22Rv1 (cell line): ENCODE data around the gene NBL1.

Experiments
- H3K27ac ChIP-seq: fragments of 450-650 bp; 2 replicates; pipeline ENCODE4 v1.5.1; 2017
- ZFX ChIP-seq: fragments of 450-650 bp; IDR thresholded peaks from 2 replicates; pipeline ENCODE4 v1.6.1; 2017; ENCODE audit warnings: antibody characterized with exemption, borderline replicate concordance
- TF ChIP-seq, protein P1 (sequence below): fragments of 450-650 bp; IDR thresholded peaks from 2 replicates; pipeline ENCODE4 v1.5.1; 2017; ENCODE audit warnings: mild to moderate bottlenecking

The NBL1 gene

DNA sequence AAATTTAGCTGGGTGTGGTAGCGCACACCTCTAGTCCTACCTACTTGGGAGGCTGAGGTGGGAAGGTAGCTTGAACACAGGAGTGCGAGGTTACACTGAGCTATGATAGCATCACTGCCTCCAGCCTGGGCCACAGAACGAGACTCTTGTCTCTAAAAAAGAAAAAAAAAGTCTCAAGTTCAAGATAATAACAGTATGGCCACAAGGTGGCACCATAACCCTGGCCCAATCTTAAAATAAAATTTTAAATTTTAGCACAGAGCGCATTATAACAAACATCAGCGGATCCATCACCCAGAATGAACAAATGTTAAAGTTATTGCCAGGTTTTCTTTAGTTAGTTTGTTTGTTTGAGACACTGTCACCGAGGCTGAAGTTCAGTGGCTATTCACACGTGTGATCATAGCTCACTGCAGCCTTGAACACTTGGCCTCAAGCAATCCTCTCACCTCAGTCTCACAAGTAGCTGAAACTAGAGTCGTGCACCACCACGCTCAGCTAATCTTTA, 17.7 kb downstream of the NBL1 start:
- no peak overlapping the region for H3K27ac ChIP-seq
- TF ChIP-seq, protein P1, sequence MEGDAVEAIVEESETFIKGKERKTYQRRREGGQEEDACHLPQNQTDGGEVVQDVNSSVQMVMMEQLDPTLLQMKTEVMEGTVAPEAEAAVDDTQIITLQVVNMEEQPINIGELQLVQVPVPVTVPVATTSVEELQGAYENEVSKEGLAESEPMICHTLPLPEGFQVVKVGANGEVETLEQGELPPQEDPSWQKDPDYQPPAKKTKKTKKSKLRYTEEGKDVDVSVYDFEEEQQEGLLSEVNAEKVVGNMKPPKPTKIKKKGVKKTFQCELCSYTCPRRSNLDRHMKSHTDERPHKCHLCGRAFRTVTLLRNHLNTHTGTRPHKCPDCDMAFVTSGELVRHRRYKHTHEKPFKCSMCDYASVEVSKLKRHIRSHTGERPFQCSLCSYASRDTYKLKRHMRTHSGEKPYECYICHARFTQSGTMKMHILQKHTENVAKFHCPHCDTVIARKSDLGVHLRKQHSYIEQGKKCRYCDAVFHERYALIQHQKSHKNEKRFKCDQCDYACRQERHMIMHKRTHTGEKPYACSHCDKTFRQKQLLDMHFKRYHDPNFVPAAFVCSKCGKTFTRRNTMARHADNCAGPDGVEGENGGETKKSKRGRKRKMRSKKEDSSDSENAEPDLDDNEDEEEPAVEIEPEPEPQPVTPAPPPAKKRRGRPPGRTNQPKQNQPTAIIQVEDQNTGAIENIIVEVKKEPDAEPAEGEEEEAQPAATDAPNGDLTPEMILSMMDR, result peak; percentile 93
- no peak for TF ChIP-seq ZFX

DNA sequence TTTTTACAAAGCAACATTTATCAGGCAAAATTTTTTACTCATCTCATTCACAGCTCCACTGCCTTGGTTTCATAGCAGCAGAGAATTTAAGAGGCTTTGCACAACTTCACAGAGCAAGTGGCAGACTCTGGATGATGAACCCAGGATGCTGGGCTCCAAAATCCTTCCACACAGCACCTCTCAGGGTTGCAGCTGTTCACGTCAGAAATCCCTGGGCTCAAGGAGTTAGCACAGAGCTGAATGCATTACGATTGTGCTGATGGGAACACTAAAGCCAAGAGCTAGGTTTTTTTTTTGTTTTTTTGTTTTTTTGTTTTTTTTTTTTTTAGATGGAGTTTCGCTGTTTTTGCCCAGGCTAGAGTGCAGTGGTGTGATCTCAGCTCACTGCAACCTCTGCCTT, 18.2 kb downstream of the NBL1 start:
- H3K27ac ChIP-seq, result no peak overlapping the region
- TF ChIP-seq, protein P1, result no peak
- TF ChIP-seq ZFX, result no peak

DNA sequence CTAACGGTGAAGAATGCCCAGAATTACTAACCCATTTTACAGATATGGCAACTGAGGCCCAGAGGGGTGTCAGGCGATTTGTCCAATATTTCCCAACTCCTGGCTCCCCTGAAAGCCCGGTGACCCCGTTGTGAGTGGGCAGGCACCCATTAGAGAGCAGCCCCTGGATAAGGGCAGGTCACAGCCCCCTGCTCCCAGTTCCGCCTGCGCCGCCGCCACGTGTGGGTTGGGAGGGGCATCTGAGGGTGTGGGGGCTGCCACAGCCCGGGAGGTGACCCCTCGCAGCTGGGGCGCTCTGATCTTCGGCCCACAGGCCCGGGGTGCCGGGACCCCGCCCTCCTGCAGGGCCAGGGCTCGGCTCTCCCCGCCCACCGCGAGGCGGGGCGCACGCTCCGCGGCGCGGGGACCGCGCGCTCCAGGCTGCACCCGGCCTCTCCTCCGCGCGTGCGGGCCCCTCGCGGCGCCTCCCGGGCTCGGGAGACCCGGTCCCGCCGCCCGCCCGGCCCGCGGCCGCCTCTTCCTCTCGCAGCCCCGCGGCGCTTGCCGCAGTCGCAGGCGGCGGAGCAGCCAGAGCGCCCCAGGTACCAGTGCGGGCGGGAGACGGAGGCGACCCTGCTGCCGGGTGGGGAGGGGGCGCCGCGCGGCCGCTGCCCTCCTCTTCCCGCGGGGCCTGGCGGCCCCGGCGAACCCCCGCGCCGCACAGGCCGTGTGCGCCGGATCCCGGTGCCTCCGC, 20.5 kb downstream of the NBL1 start, which contains the start of gene HTR6:
TSS of gene HTR6 (plus strand) at position 423 of the 733 bp plus-strand sequence. CDS start 879 bp downstream, outside the sequence.
- TF ChIP-seq, protein P1, result no peak
- TF ChIP-seq ZFX, result no peak
- H3K27ac ChIP-seq, result no peak within 1 kb of the TSS

DNA sequence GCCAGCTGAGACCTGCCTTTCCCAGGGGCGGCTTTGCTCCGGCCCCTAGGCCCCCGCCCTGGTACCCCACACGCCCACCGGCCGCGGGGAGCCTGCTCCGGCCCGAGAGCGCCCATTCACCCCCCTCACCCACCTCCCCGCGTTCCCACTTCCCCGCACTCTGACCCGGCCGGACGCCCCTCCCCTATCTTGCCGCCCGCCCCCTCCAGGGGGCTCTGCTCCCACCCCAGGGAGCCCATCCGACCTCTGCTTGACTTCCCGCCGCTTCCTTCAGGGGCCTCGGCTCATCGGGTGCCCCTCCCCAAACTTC, 21.0 kb downstream of the NBL1 start:
- H3K27ac ChIP-seq, result no peak overlapping the region
- TF ChIP-seq, protein P1, result no peak
- no peak for TF ChIP-seq ZFX

- TF ChIP-seq ZFX, result no peak
- TF ChIP-seq, protein P1, result no peak
- no peak overlapping the region for H3K27ac ChIP-seq
These were observed 21.7 kb downstream of the NBL1 start for GRCh38 chr1:19665496-19666465.

GRCh38 chr1:19668888-19669287, 24.8 kb downstream of the NBL1 start:
- no peak for TF ChIP-seq ZFX
- TF ChIP-seq, protein P1, result no peak
- no peak overlapping the region for H3K27ac ChIP-seq

GRCh38 chr1:19670787-19671186, 26.7 kb downstream of the NBL1 start:
- no peak for TF ChIP-seq ZFX
- TF ChIP-seq, protein P1, result no peak
- no peak overlapping the region for H3K27ac ChIP-seq
